ENCODE results near the gene LHX8.

LHX8 gene

GRCh38 chr1:75208862-75209261, 74.7 kb downstream of the LHX8 start:
- Histone ChIP-seq H3K79me2 (ENCODE audit: insufficient read depth, low read length) (no peaks in the 10 kb centered on the region), H3K9ac (ENCODE audit: low read depth, low read length) (no peak overlapping the region), H2AFZ (ENCODE audit: low read depth, low read length) (no peak overlapping the region), H3K27ac (ENCODE audit: low read length) (no peak overlapping the region), H3K9me3 (ENCODE audit: insufficient read depth, low read length, severe bottlenecking) (no peaks in the 10 kb centered on the region), H3K36me3 (ENCODE audit: insufficient read depth, low read length) (no peaks in the 10 kb centered on the region), H3K4me1 (ENCODE audit: insufficient read depth, low read length) (no peaks in the 10 kb centered on the region), H4K20me1 (ENCODE audit: insufficient read depth, low read length) (no peaks in the 10 kb centered on the region), H3K27me3 (ENCODE audit: insufficient read depth, low read length, poor library complexity) (no peaks in the 10 kb centered on the region), H3K4me2 (ENCODE audit: insufficient read depth, low read length) (no peak overlapping the region), H3K4me3 (ENCODE audit: low read depth in 1 of 2, low read length in 2 of 2) (no peak overlapping the region)
- no peak for TF ChIP-seq EZH2 (IDR thresholded peaks at IDR 0.05; ENCODE audit: borderline replicate concordance, low read depth, low read length, severe bottlenecking)
- TF ChIP-seq CTCF (IDR thresholded peaks at IDR 0.05; ENCODE audit: borderline replicate concordance, extremely low read depth, low read length, poor library complexity, severe bottlenecking), result no peak
- ATAC-seq (ENCODE audit: insufficient read depth, low read depth) (no peak), DNase-seq (no peak)

Measured in DND-41 (cell line).